NCI-H1092 treated with DMSO at 0.1 percent for 48 hours (cell line): ENCODE results near the gene CPSF4.

Experiments
- DNase-seq: peaks from one replicate; lab custom pipeline; 2025; lab: John Stamatoyannopoulos, UW

Gene CPSF4

GRCh38 chr7:99438573-99439480 lies at the start of gene CPSF4, which contains the start of gene PTCD1:
Gene CPSF4, plus strand, starts transcription at chr7:99438943. Its CDS starts 140 bp downstream, at chr7:99439083.
Gene PTCD1, minus strand, starts transcription at chr7:99438798. Its CDS starts 3,556 bp downstream, at chr7:99435242.
- DNase-seq, result peak; percentile 95

- DNase-seq, result no peak
Observed at GRCh38 chr7:99389772-99390171, 49.0 kb upstream of the CPSF4 start.

- DNase-seq, result no peak
Observed at GRCh38 chr7:99390941-99391602, 47.7 kb upstream of the CPSF4 start.

GRCh38 chr7:99392046-99392445 lies 46.7 kb upstream of the CPSF4 start:
- DNase-seq, result no peak

GRCh38 chr7:99392659-99393354 lies 45.9 kb upstream of the CPSF4 start:
- peak; percentile 90 for DNase-seq

GRCh38 chr7:99393355-99394187 lies 45.2 kb upstream of the CPSF4 start:
- DNase-seq, result peak; percentile 90

- DNase-seq, result no peak
Observed at GRCh38 chr7:99394188-99394502, 44.6 kb upstream of the CPSF4 start.

- DNase-seq, result no peak
Observed at GRCh38 chr7:99395616-99396327, 43.0 kb upstream of the CPSF4 start.

GRCh38 chr7:99396418-99397296 lies 42.1 kb upstream of the CPSF4 start:
- no peak for DNase-seq

- no peak for DNase-seq
Observed at GRCh38 chr7:99397297-99397983, 41.3 kb upstream of the CPSF4 start.

- no peak for DNase-seq
Observed at GRCh38 chr7:99398891-99399445, 39.8 kb upstream of the CPSF4 start.

GRCh38 chr7:99399597-99399996 lies 39.1 kb upstream of the CPSF4 start:
- no peak for DNase-seq

- no peak for DNase-seq
Observed at GRCh38 chr7:99402854-99403253, 35.9 kb upstream of the CPSF4 start.

GRCh38 chr7:99403764-99404163 lies 35.0 kb upstream of the CPSF4 start:
- no peak for DNase-seq

- no peak for DNase-seq
Observed at GRCh38 chr7:99404235-99404976, 34.3 kb upstream of the CPSF4 start.

GRCh38 chr7:99404977-99405320 lies 33.8 kb upstream of the CPSF4 start:
- no peak for DNase-seq

GRCh38 chr7:99406557-99406956 lies 32.2 kb upstream of the CPSF4 start:
- DNase-seq, result no peak

- peak; percentile 35 for DNase-seq
Observed at GRCh38 chr7:99407872-99408378, 30.8 kb upstream of the CPSF4 start.
